ENCODE results near the gene ZNF423.
"Not testable (repeated sequence)": the region's sequence is repeated elsewhere in the genome, so short reads cannot be mapped to it uniquely, and the experiment has no call there.

Gene ZNF423

GRCh38 chr16:49513040-49513439 is 342.9 kb downstream of the ZNF423 start:
- no peaks in the 10 kb centered on the region; the same call in 1 of the 2 replicates for H3K27me3 ChIP-seq (ENCODE audit: control insufficient read depth, low read length)
- H3K36me3 ChIP-seq (ENCODE audit: control insufficient read depth, low read length): no peaks in the 10 kb centered on the region
- H4K20me1 ChIP-seq (ENCODE audit: control insufficient read depth, insufficient read depth, low read depth, low read length): no peaks in the 10 kb centered on the region
- no peaks in the 10 kb centered on the region for H3K9me3 ChIP-seq (ENCODE audit: control insufficient read depth, insufficient read depth, low read length)
- no peaks in the 10 kb centered on the region for H3K9me2 ChIP-seq (replicated peaks; ENCODE audit: control insufficient read depth, low read length)
- no peaks in the 10 kb centered on the region for H3K4me1 ChIP-seq (ENCODE audit: control insufficient read depth, low read length)
- no peak overlapping the region for H3K27ac ChIP-seq (ENCODE audit: low read depth, low read length)
- no peaks in the 10 kb centered on the region for H3K79me2 ChIP-seq (ENCODE audit: control insufficient read depth, low read length)
- no peak overlapping the region for H3K4me3 ChIP-seq (ENCODE audit: low read length)
- H3F3A ChIP-seq (ENCODE audit: control insufficient read depth, insufficient read depth): no peaks in the 10 kb centered on the region
- no peak for TF ChIP-seq CTCF (IDR thresholded peaks at IDR 0.05; ENCODE audit: low read depth, low read length, poor library complexity, severe bottlenecking)
- no peak for TF ChIP-seq EZH2phosphoT487 (IDR thresholded peaks at IDR 0.05; ENCODE audit: borderline replicate concordance, low read length)
- no peak overlapping the region for H3K4me2 ChIP-seq (ENCODE audit: low read length)

DNA sequence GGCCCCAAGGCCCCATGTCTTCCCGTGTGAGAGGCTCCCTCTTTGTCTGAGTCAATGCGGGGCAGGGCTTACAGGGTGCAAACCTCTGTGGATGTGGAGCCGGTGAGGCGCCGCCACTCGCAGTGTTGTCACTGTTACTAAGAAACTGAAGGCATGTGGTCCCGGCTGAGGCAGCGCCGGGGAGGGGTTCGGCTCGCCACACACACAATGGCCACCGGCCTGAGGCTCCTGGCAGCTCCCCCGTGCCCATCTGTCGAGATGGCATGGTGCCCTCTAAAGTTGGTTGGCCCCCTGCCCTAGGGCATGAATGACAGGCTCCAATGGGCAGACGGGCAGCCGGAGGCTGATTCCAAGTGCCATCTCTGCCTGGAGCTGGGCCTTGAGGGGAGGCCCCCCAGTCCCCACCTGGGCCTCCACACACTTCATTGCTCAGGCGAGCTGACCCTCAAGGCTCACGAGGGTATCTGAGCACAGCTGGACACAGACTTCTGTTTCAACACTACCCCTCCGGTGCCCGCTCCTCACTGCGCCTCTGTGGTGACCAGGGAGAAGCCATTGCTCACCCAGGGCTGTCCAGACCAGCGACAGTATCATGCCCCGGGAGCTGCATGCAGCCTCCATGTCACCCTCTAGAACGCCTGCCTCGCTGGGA is 345.1 kb downstream of the ZNF423 start:
- Histone ChIP-seq H4K20me1 (ENCODE audit: control insufficient read depth, insufficient read depth, low read depth, low read length) (no peaks in the 10 kb centered on the region), H3K9me3 (ENCODE audit: control insufficient read depth, insufficient read depth, low read length) (no peaks in the 10 kb centered on the region), H3K36me3 (ENCODE audit: control insufficient read depth, low read length) (no peaks in the 10 kb centered on the region), H3F3A (ENCODE audit: control insufficient read depth, insufficient read depth) (no peaks in the 10 kb centered on the region), H3K27ac (ENCODE audit: low read depth, low read length) (no peak overlapping the region), H3K79me2 (ENCODE audit: control insufficient read depth, low read length) (no peaks in the 10 kb centered on the region), H3K4me3 (ENCODE audit: low read length) (no peak overlapping the region), H3K27me3 (ENCODE audit: control insufficient read depth, low read length) (no peaks in the 10 kb centered on the region), H3K4me2 (ENCODE audit: low read length) (no peak overlapping the region), H3K4me1 (ENCODE audit: control insufficient read depth, low read length) (no peaks in the 10 kb centered on the region), H3K9me2 (replicated peaks; ENCODE audit: control insufficient read depth, low read length) (no peaks in the 10 kb centered on the region)
- no peak for TF ChIP-seq EZH2phosphoT487 (IDR thresholded peaks at IDR 0.05; ENCODE audit: borderline replicate concordance, low read length)
- TF ChIP-seq CTCF (IDR thresholded peaks at IDR 0.05; ENCODE audit: low read depth, low read length, poor library complexity, severe bottlenecking): no peak

- no peaks in the 10 kb centered on the region for H3K9me3 ChIP-seq (ENCODE audit: control insufficient read depth, insufficient read depth, low read length)
- no peak overlapping the region for H3K4me3 ChIP-seq (ENCODE audit: low read length)
- H3F3A ChIP-seq (ENCODE audit: control insufficient read depth, insufficient read depth): no peaks in the 10 kb centered on the region
- no peaks in the 10 kb centered on the region for H3K27me3 ChIP-seq (ENCODE audit: control insufficient read depth, low read length)
- no peaks in the 10 kb centered on the region for H3K4me1 ChIP-seq (ENCODE audit: control insufficient read depth, low read length)
- H3K79me2 ChIP-seq (ENCODE audit: control insufficient read depth, low read length): no peaks in the 10 kb centered on the region
- H4K20me1 ChIP-seq (ENCODE audit: control insufficient read depth, insufficient read depth, low read depth, low read length): no peaks in the 10 kb centered on the region
- H3K36me3 ChIP-seq (ENCODE audit: control insufficient read depth, low read length): no peaks in the 10 kb centered on the region
- no peak overlapping the region for H3K27ac ChIP-seq (ENCODE audit: low read depth, low read length)
- H3K4me2 ChIP-seq (ENCODE audit: low read length): no peak overlapping the region
- TF ChIP-seq EZH2phosphoT487 (IDR thresholded peaks at IDR 0.05; ENCODE audit: borderline replicate concordance, low read length): no peak
- TF ChIP-seq CTCF (IDR thresholded peaks at IDR 0.05; ENCODE audit: low read depth, low read length, poor library complexity, severe bottlenecking): no peak
- H3K9me2 ChIP-seq (replicated peaks; ENCODE audit: control insufficient read depth, low read length): no peaks in the 10 kb centered on the region
Observed at GRCh38 chr16:49510141-49510540, 345.8 kb downstream of the ZNF423 start.

DNA sequence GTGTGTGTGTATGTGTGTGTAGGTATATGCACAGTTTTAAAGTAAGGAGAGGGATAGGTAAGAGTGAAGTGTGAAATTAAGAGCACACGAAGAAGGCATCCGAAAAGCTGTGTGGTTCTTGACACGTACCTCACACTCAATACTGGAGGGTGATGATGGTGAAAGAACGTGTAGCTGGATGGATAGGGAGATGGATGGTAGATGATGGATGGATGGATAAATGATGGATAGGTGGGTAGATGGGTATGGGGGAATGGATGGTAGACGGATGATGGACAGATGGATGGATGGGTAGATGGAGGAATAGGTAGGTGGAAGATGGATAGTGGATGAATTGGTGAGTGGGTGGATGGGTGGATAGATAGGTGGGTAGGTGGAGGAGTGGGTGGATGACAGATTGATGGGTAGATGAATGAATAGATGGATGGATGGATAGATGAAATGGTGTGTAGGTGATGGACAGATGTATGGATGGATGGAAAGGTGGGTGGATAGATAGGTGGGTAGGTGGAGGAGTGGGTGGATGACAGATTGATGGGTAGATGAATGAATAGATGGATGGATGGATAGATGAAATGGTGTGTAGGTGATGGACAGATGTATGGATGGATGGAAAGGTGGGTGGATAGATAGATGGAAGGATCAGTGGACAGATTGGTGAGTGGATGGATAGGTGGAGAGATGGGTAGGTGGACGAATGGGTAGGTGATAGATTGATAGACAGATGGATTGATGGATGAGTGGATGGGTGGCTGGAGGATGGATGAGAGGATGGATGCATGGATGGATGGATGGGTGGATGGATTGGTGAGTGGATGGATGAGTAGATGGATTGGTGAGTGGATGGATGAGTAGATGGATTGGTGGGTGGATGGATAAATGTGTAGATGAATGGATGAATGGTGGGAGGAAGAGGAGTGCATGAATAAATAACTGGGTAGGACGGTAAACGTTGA is 349.6 kb downstream of the ZNF423 start:
- H3K4me3 ChIP-seq (ENCODE audit: low read length); H3K36me3 ChIP-seq (ENCODE audit: control insufficient read depth, low read length): not testable (repeated sequence)

More for the DNA sequence above, 349.6 kb downstream of the ZNF423 start:
- not testable (repeated sequence) for H3K9me3 ChIP-seq (ENCODE audit: control insufficient read depth, insufficient read depth, low read length); H3K4me1 ChIP-seq (ENCODE audit: control insufficient read depth, low read length); H4K20me1 ChIP-seq (ENCODE audit: control insufficient read depth, insufficient read depth, low read depth, low read length); H3K4me2 ChIP-seq (ENCODE audit: low read length); H3K79me2 ChIP-seq (ENCODE audit: control insufficient read depth, low read length); H3K27me3 ChIP-seq (ENCODE audit: control insufficient read depth, low read length); H3K27ac ChIP-seq (ENCODE audit: low read depth, low read length); H3K9me2 ChIP-seq (replicated peaks; ENCODE audit: control insufficient read depth, low read length); H3F3A ChIP-seq (ENCODE audit: control insufficient read depth, insufficient read depth)

Measured in DOHH2 (cell line).